ENCODE measurements around the gene RAB40AL. TPM values are rescaled to one million over a fixed set of nuclear protein-coding genes. Genes with fewer than 3 reads are reported as not detected.

Gene RAB40AL
- total and polyA plus RNA-seq, 2 of the 8 experiments (the other 6 are each of a cell fraction or from before 2014, with no cell fraction given): 0.27 to 0.30 TPM

- TF ChIP-seq CHD7 (IDR thresholded peaks at IDR 0.05; ENCODE audit: insufficient replicate concordance, low read length) (no peak), MAX (IDR thresholded peaks at IDR 0.05) (no peak), BACH1 (IDR thresholded peaks at IDR 0.05; ENCODE audit: low read length) (no peak), PHF8 (conservative IDR thresholded peaks at IDR 0.05; ENCODE audit: low read depth, low read length) (no peak), TAF1 (IDR thresholded peaks at IDR 0.05; ENCODE audit: low read depth, low read length) (no peak), YY1 (IDR thresholded peaks at IDR 0.05; ENCODE audit: low read depth, low read length) (no peak), POLR2AphosphoS5 (IDR thresholded peaks at IDR 0.05; ENCODE audit: low read depth, low read length) (no peak), NANOG (IDR thresholded peaks at IDR 0.05; ENCODE audit: insufficient read depth, low read depth, low read length, poor library complexity, severe bottlenecking) (no peak)
These were observed 31.1 kb downstream of the RAB40AL start (continued) for GRCh38 chrX:102968216-102968615.

Data from H1 (cell line).